Measurements from ENCODE around the gene RPH3AL. TPM values are rescaled to one million over a fixed set of nuclear protein-coding genes. Genes with fewer than 3 reads are reported as not detected.
A peak's percentile ranks its signal among the peaks of the same experiment; 100 is the strongest.

RPH3AL gene
- total and polyA plus RNA-seq, 2 donors from 2014 or later, result 18.1 to 55.9 TPM

- Histone ChIP-seq H3K9ac (ENCODE audit: low read length in 3 of 3) (no peak overlapping the region), H3K27ac (ENCODE audit: low read depth in 2 of 2, low read length in 2 of 2) (no peak overlapping the region), H3K9me3 (ENCODE audit: control insufficient read depth in 2 of 3, insufficient read depth in 1 of 3, low read length in 3 of 3) (no peaks in the 10 kb centered on the region), H3K27me3 (ENCODE audit: control insufficient read depth, insufficient read depth, low read length) (no peaks in the 10 kb centered on the region), H3K4me3 (ENCODE audit: low read length in 3 of 3) (no peak overlapping the region), H3K4me1 (ENCODE audit: control insufficient read depth in 2 of 3, insufficient read depth in 2 of 3, low read depth in 1 of 3, low read length in 3 of 3) (no peaks in the 10 kb centered on the region), H3K36me3 (ENCODE audit: control insufficient read depth in 2 of 3, insufficient read depth in 3 of 3, low read length in 3 of 3) (no peaks in the 10 kb centered on the region)
- DNase-seq (peak in 1 of 5 donors; percentile 17), FAIRE-seq (no peak)
- intact Hi-C loops (cut with DNase I), result no loop called here
- TF ChIP-seq, protein P1, sequence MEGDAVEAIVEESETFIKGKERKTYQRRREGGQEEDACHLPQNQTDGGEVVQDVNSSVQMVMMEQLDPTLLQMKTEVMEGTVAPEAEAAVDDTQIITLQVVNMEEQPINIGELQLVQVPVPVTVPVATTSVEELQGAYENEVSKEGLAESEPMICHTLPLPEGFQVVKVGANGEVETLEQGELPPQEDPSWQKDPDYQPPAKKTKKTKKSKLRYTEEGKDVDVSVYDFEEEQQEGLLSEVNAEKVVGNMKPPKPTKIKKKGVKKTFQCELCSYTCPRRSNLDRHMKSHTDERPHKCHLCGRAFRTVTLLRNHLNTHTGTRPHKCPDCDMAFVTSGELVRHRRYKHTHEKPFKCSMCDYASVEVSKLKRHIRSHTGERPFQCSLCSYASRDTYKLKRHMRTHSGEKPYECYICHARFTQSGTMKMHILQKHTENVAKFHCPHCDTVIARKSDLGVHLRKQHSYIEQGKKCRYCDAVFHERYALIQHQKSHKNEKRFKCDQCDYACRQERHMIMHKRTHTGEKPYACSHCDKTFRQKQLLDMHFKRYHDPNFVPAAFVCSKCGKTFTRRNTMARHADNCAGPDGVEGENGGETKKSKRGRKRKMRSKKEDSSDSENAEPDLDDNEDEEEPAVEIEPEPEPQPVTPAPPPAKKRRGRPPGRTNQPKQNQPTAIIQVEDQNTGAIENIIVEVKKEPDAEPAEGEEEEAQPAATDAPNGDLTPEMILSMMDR (IDR thresholded peaks at IDR 0.05; ENCODE audit: borderline replicate concordance, extremely low read depth, insufficient read depth), result no peak
These were observed 113.7 kb downstream of the RPH3AL start for GRCh38 chr17:238964-239259.

GRCh38 chr17:238071-238963, 114.3 kb downstream of the RPH3AL start:
- H3K36me3 ChIP-seq (ENCODE audit: control insufficient read depth in 2 of 3, insufficient read depth in 3 of 3, low read length in 3 of 3), result no peaks in the 10 kb centered on the region
- intact Hi-C loops (cut with DNase I), result no loop called here

GRCh38 chr17:237406-237955, 115.1 kb downstream of the RPH3AL start:
- H3K9me3 ChIP-seq (ENCODE audit: control insufficient read depth in 2 of 3, insufficient read depth in 1 of 3, low read length in 3 of 3), result no peaks in the 10 kb centered on the region
- TF ChIP-seq, protein P1 (IDR thresholded peaks at IDR 0.05; ENCODE audit: borderline replicate concordance, extremely low read depth, insufficient read depth), result no peak
- H3K27me3 ChIP-seq (ENCODE audit: control insufficient read depth, insufficient read depth, low read length), result no peaks in the 10 kb centered on the region
- no peak overlapping the region for H3K27ac ChIP-seq (ENCODE audit: low read depth in 2 of 2, low read length in 2 of 2)
- H3K36me3 ChIP-seq (ENCODE audit: control insufficient read depth in 2 of 3, insufficient read depth in 3 of 3, low read length in 3 of 3), result no peaks in the 10 kb centered on the region
- no peak overlapping the region for H3K9ac ChIP-seq (ENCODE audit: low read length in 3 of 3)
- H3K4me1 ChIP-seq (ENCODE audit: control insufficient read depth in 2 of 3, insufficient read depth in 2 of 3, low read depth in 1 of 3, low read length in 3 of 3), result no peaks in the 10 kb centered on the region
- FAIRE-seq (no peak), DNase-seq (peak in 1 of 5 donors; percentile 47)
- intact Hi-C loops (cut with DNase I), result no loop called here
- no peak overlapping the region for H3K4me3 ChIP-seq (ENCODE audit: low read length in 3 of 3)

More at GRCh38 chr17:238071-238963, 114.3 kb downstream of the RPH3AL start:
- Histone ChIP-seq H3K27ac (ENCODE audit: low read depth in 2 of 2, low read length in 2 of 2) (no peak overlapping the region), H3K9me3 (ENCODE audit: control insufficient read depth in 2 of 3, insufficient read depth in 1 of 3, low read length in 3 of 3) (no peaks in the 10 kb centered on the region), H3K4me3 (ENCODE audit: low read length in 3 of 3) (no peak overlapping the region), H3K4me1 (ENCODE audit: control insufficient read depth in 2 of 3, insufficient read depth in 2 of 3, low read depth in 1 of 3, low read length in 3 of 3) (no peaks in the 10 kb centered on the region), H3K27me3 (ENCODE audit: control insufficient read depth, insufficient read depth, low read length) (no peaks in the 10 kb centered on the region), H3K9ac (ENCODE audit: low read length in 3 of 3) (no peak overlapping the region)
- FAIRE-seq, result no peak
- DNase-seq, result peak in 1 of 5 donors; percentile 27
- TF ChIP-seq, protein P1 (IDR thresholded peaks at IDR 0.05; ENCODE audit: borderline replicate concordance, extremely low read depth, insufficient read depth), result no peak
